Medulla oblongata (tissue), 1 donor: ENCODE results near the gene MED22.

ENCODE experiments used
- DNase-seq: peaks from one replicate; pipeline ENCODE4 v3.0.0-alpha.2; 2015; ENCODE audit errors: extremely low spot score

MED22 gene

GRCh38 chr9:133355881-133356357 is 8.0 kb upstream of the MED22 start:
- DNase-seq = no peak

- no peak for DNase-seq
These were observed 6.8 kb upstream of the MED22 start for GRCh38 chr9:133354766-133355165.

- no peak for DNase-seq
These were observed 5.6 kb upstream of the MED22 start for GRCh38 chr9:133353548-133353947.

DNA sequence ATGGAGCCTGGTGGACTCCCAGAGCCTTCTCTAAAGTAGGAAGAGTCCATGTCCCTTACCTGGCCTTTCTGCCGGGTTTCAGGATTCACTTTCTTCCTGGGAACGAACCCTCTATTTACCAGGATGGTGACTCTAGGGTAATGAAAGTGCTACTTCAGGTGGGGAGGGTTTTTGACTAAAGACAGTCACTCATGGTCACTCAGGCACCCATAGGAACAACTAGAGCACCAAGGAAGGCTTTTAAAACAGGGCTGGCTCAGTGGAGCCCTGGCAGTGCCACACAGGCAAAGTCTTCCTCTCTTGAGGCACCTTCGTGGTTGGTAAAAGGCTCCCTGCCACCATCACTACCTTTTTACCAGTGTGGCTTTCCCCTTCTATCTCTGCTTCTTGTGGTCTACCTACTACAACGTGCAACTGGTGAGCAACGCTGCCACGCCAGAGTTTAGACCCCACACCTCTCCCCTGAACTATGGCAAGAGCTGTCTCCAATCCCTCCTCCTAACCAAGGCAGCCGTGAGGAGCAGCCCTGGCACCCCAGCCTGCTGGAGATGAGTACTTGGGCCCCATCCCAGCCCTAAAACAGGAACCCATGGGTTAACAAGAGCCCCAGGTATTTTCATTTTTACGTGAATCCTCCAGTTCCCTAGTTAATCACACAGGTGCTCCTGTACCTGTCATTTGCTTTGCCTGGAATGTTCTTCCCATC is 4.9 kb upstream of the MED22 start:
- DNase-seq = no peak

DNA sequence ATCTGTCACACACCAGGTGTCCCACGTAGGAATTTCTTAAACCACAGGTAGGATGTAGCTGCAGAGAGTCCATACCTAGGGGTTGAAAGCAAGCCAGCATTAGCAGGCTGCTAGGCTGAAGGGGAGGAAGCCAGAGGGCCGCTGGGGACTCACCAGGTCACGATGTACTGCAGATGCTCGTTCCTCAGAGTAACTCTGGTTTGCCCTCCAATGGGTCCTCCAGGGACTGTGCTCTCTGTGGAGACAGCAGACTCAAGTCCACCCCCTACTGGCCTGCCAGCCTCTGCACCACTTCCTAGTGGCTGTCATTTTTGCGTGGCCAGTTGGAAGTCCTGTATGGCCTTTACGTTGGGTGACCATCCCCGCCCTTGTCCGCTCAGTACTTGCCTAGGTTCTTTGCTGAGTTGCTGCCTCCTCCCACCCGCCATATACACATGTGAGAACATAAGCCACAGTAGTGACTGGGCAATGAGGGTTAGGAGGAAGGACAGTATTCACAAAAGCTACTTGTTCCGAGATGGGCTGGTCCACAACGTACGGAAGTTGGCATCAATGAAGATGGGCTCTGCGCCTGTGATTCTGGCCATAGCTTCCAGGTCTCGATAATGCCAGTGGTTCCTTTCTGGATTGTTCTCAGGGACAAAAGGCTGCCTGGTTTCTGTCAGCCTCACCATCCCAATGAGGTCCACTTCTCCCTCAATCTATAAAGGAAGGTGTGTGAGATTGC is 4.1 kb upstream of the MED22 start:
- peak; percentile 24 for DNase-seq

DNA sequence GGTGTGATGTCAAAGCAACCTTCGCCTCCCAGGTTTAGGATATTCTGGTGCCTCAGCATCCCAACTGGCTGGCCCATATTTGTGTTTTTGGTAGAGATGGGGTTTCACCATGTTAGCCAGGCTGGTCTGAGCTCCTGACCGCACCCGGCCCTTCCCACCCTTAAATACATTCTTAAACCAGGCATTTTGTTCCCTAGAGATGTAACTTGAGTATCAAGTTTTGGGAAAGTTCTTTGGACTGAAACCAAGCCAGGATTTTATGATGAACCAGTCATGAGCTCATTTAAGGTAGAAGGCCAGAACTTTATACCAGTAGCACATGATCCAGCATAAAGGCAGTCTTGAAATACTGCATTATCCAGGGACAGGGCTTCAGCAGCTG is 3.6 kb upstream of the MED22 start:
- DNase-seq = no peak

- DNase-seq = no peak
These were observed 2.2 kb upstream of the MED22 start for GRCh38 chr9:133349965-133350616.

GRCh38 chr9:133348718-133349573 is 1.0 kb upstream of the MED22 start:
- DNase-seq = no peak

GRCh38 chr9:133347515-133347984 is 381 bp downstream of the MED22 start:
- peak; percentile 34 for DNase-seq

GRCh38 chr9:133346021-133346785 is 1.7 kb downstream of the MED22 start:
- DNase-seq = no peak

GRCh38 chr9:133345596-133345995 is 2.3 kb downstream of the MED22 start:
- DNase-seq = no peak

- DNase-seq = no peak
These were observed 3.0 kb downstream of the MED22 start for GRCh38 chr9:133344979-133345378.

GRCh38 chr9:133344071-133344470 is 3.9 kb downstream of the MED22 start:
- no peak for DNase-seq

GRCh38 chr9:133342570-133342969 is 5.4 kb downstream of the MED22 start:
- DNase-seq = no peak

DNA sequence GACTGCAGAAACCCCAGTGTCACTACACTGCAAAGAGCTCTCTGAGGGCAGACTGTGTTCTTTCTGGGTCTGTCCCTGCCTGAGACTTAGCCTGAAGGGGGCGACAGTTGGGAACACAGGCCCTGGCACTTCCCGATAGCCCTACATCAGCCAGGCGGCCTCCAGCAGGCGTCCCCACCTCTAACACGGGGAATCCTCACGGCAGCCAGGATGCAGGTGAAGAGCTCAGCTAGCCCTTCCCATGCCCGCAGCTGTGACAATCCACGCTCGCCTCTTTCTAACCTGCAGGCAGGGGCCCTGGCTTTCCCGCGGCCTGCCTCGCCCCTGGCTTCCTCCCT is 5.9 kb downstream of the MED22 start:
- no peak for DNase-seq

DNA sequence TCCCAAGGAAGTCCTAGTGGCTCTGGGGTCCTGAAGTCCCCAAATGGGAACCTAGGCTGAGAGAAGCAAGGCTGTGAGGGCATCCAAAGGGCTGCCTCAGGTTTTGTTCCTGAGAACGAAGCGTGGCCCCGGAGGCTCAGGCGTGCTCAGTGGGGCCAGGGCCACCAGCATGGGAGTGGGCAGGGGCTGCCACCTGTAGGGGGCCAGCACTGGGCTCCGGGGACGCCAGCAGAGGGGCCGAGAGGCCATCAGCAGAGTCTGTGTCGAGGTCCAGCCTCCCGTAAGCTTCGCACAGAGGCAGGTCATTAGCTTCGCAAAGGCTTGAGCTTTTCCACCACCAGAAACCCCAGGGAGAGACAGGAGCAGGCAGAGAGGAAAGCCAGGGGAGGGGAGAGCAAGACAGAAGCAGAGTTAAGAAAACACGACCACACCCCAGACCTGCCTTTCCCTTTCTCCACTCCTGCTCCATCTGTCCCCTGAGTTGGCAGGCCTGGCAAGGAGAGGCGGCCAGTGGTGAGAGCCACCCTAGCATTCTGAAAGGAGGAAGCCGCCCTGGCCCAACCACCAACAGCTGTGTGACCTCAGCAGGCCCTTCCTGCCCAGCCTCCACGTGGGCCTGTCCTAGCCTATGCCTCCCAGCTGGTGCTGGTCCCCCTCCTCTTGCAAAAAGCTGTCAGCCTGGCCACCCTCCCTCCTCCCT is 6.4 kb downstream of the MED22 start:
- peak; percentile 47 for DNase-seq

GRCh38 chr9:133340916-133341315 is 7.0 kb downstream of the MED22 start:
- DNase-seq = no peak

- no peak for DNase-seq
These were observed 7.7 kb downstream of the MED22 start for GRCh38 chr9:133340256-133340655.

GRCh38 chr9:133339641-133340040 is 8.3 kb downstream of the MED22 start:
- DNase-seq = no peak
